Kidney (tissue), 14 donors: ENCODE data around the gene SAMD4A. TPM values are rescaled to one million over a fixed set of nuclear protein-coding genes. Genes with fewer than 3 reads are reported as not detected.

Source experiments
- DNase-seq, 5 donors: peaks; one replicate each; pipeline ENCODE4 v3.0.0-alpha.2; 2013 to 2020
- FAIRE-seq: peaks from 2 replicates; lab custom pipeline; 2012; peaks lifted over from hg19 to GRCh38; lab: Jason Lieb, UNC
- H3K27ac ChIP-seq, 2 donors: one replicate each; pipeline ENCODE4 v1.7.0; 2013; ENCODE audit warnings: low read depth in 2 of 2, low read length in 2 of 2, inconsistent platforms in 1 of 2
- H3K27me3 ChIP-seq: one replicate; pipeline ENCODE4 v1.7.1; 2013; ENCODE audit warnings: low read length, inconsistent platforms; ENCODE audit not compliant: control insufficient read depth, insufficient read depth
- H3K36me3 ChIP-seq, 3 donors: one replicate each; pipeline versions ENCODE4 v1.7.0 to v1.7.1; 2013; ENCODE audit warnings: low read length in 3 of 3, control low read depth in 1 of 3, inconsistent platforms in 1 of 3; ENCODE audit not compliant: insufficient read depth in 3 of 3, control insufficient read depth in 2 of 3
- H3K4me1 ChIP-seq, 3 donors: one replicate each; pipeline versions ENCODE4 v1.7.0 to v1.7.1; 2013; ENCODE audit warnings: low read length in 3 of 3, inconsistent platforms in 1 of 3, low read depth in 1 of 3; ENCODE audit not compliant: control insufficient read depth in 2 of 3, insufficient read depth in 2 of 3
- H3K4me3 ChIP-seq, 3 donors: one replicate each; pipeline versions ENCODE4 v1.7.0 to v1.8.1; 2013; ENCODE audit warnings: low read length in 3 of 3, control low read depth in 1 of 3, inconsistent platforms in 1 of 3
- H3K9ac ChIP-seq, 3 donors: one replicate each; pipeline versions ENCODE4 v1.7.0 to v1.7.1; 2013; ENCODE audit warnings: low read length in 3 of 3, control low read depth in 1 of 3, inconsistent platforms in 1 of 3
- H3K9me3 ChIP-seq, 3 donors: one replicate each; pipeline versions ENCODE4 v1.7.0 to v1.7.1; 2013; ENCODE audit warnings: low read length in 3 of 3, control low read depth in 1 of 3, inconsistent platforms in 1 of 3; ENCODE audit not compliant: control insufficient read depth in 2 of 3, insufficient read depth in 1 of 3
- intact Hi-C: fragments of 100-400 bp; cut with DNase I; formaldehyde crosslinking; loops from one replicate; pipeline ENCODE4 v1.11.1; 2022
- polyA plus RNA-seq: library from polyadenylated mRNA; stranded (reverse); fragments of 350-450 nt; fragmentation: Illumina TruSeq; extraction: RNeasy Lipid Tissue Mini Kit (QIAGEN cat#74804); gene quantifications from one replicate; pipeline ENCODE4 v1.2.3, GENCODE V29; 2014; ENCODE audit warnings: low read depth, low replicate concordance; ENCODE audit not compliant: insufficient read depth
- total RNA-seq: library from RNA; stranded (reverse); fragmentation: NEBNext Ultra II Directional; extraction: Animal tissue kit (Norgen Biotek cat#: 25700); gene quantifications from one replicate; pipeline ENCODE4 v1.2.1, GENCODE V29; 2021
- TF ChIP-seq, protein P1 (sequence below): IDR thresholded peaks from 3 replicates; pipeline ENCODE4 v1.5.1; 2012; ENCODE audit warnings: mild to moderate bottlenecking, moderate library complexity, borderline replicate concordance; ENCODE audit not compliant: insufficient read depth; ENCODE audit errors: extremely low read depth
- donor health status: control.
- donor health status: control.
- donor health status: control.
- donor health status: control.
- donor health status: control.
- donor health status: DM: yes; HTN: yes; CAD: no.
- donor health status: Normal renal cell carcinoma (clear cell type).

SAMD4A gene
- total and polyA plus RNA-seq, 2 donors from 2014 or later = 7.4 to 46.5 TPM

DNA sequence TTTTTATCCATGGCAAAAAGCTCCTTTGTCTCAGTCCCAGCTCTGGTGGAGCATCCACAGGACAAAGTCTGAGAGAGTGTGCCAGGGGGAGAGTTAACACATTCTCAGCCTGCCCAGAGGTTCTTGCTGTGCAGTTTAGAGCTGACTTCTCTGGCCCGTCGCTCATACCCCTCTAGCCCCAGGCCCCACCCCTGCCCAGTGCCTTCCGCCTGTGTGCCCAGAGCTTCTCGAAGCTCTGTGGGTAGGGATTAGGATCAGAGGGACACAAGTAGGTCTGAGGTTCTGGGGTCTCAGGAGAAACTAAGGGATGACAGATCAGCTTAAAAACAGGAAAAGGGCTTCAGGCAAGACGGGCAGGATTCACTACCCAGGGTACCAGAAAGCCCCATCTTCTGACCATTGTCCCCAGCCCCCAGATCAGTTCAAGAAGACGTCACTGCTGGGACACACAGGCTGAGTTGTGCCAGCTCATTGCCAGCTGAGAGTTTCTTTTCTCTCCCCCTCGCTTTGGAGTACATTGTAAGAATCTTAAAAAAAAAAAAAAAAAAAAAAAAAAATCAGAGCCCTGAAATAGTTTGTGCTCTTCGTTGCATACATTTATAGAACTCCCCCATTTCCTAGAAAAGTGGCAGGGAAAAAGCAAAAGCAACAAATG lies 208.7 kb downstream of the SAMD4A start:
- TF ChIP-seq, protein P1, sequence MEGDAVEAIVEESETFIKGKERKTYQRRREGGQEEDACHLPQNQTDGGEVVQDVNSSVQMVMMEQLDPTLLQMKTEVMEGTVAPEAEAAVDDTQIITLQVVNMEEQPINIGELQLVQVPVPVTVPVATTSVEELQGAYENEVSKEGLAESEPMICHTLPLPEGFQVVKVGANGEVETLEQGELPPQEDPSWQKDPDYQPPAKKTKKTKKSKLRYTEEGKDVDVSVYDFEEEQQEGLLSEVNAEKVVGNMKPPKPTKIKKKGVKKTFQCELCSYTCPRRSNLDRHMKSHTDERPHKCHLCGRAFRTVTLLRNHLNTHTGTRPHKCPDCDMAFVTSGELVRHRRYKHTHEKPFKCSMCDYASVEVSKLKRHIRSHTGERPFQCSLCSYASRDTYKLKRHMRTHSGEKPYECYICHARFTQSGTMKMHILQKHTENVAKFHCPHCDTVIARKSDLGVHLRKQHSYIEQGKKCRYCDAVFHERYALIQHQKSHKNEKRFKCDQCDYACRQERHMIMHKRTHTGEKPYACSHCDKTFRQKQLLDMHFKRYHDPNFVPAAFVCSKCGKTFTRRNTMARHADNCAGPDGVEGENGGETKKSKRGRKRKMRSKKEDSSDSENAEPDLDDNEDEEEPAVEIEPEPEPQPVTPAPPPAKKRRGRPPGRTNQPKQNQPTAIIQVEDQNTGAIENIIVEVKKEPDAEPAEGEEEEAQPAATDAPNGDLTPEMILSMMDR = no peak
- DNase-seq (no peak), FAIRE-seq (no peak)
- intact Hi-C loops = no loop called here
- Histone ChIP-seq H3K9ac (no peak overlapping the region), H3K27me3 (no peaks in the 10 kb centered on the region), H3K27ac (no peak overlapping the region), H3K4me1 (peaks cover 0 to 18% (median 15%) of the 10 kb centered on the region in 3 donors), H3K9me3 (no peaks in the 10 kb centered on the region), H3K36me3 (no peaks in the 10 kb centered on the region), H3K4me3 (no peak overlapping the region)

DNA sequence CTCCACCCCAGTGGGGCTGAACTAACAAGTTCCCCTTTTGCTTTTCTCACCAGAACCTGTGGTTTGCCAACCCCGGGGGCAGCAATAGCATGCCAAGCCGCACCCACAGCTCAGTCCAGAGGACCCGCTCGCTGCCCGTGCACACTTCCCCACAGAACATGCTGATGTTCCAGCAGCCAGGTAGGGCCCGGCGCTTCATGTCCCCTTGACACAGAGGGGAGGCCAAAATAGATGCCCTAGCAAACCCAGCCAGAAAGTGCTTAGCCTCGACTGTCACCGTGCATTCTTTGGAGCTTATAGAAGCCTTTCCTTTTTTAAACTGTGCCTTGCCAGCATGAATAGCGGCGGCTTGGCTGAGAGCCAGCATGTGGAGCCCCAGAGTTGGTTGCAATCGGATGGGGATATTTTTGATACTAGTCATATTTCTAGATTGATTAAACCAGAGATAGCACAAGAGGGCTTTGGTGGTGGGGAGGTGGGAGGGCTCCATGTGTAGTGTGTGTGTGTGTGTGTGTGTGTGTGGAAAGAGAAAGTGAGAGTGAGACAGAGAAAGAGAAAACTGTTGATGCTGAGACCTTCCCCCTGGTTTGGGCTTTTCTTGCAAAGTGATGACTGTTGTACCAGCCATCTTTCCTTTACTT lies 209.6 kb downstream of the SAMD4A start:
- H3K4me3 ChIP-seq = no peak overlapping the region
- H3K4me1 ChIP-seq = peaks cover 0 to 18% (median 15%) of the 10 kb centered on the region in 3 donors
- no peaks in the 10 kb centered on the region for H3K27me3 ChIP-seq
- DNase-seq (peak in 1 of 5 donors; percentile 62), FAIRE-seq (no peak)
- TF ChIP-seq, protein P1 = no peak
- no peaks in the 10 kb centered on the region for H3K36me3 ChIP-seq
- H3K27ac ChIP-seq = peak overlapping the region in 1 of 2 donors; percentile 23
- peak overlapping the region in 1 of 3 donors; percentile 16 for H3K9ac ChIP-seq
- intact Hi-C loops = no loop called here
- no peaks in the 10 kb centered on the region for H3K9me3 ChIP-seq

DNA sequence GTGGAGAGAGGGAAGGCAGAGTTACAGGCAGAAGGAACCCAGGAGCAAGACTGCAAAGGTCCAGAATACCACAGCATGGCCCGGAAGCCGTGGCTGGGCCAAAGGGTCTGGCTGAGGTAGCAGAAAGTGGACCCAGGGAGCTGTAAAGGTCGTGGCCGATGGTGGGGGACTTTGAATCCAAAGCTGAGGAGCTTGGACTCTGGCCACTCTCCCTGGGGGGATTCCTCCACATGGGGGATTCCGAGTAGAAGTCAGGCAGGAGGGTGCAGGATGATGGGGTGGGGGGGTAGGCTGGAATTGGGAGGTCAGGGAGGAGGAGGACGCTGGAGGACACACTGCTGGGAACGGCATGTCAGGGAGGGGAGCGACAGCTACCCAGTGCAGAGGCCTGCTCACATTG lies 210.5 kb downstream of the SAMD4A start:
- peak overlapping the region in 1 of 2 donors; percentile 17 for H3K27ac ChIP-seq
- FAIRE-seq = no peak
- H3K27me3 ChIP-seq = no peaks in the 10 kb centered on the region
- peaks cover 0 to 1% (median 0%) of the 10 kb centered on the region in 3 donors for H3K36me3 ChIP-seq
- intact Hi-C loops = no loop called here
- H3K4me3 ChIP-seq = no peak overlapping the region
- H3K9ac ChIP-seq = no peak overlapping the region
- H3K4me1 ChIP-seq = peaks cover 0 to 18% (median 13%) of the 10 kb centered on the region in 3 donors
- no peaks in the 10 kb centered on the region for H3K9me3 ChIP-seq
- TF ChIP-seq, protein P1 = no peak
- DNase-seq = peak in 2 of 5 donors; percentile 23 to 55
